Astrocyte of the spinal cord (primary cell): Measurements from ENCODE around the gene GPS2.

Experiments used
- DNase-seq: peaks from one replicate; pipeline ENCODE4 v3.0.0; 2011; ENCODE audit warnings: low read depth, low spot score
- H3K4me3 ChIP-seq: 2 replicates; pipeline ENCODE4 v1.5.1; 2011; ENCODE audit warnings: low read depth, mild to moderate bottlenecking, low read length, moderate library complexity
- CTCF ChIP-seq: IDR thresholded peaks from 2 replicates; pipeline ENCODE4 v1.5.1; 2012; ENCODE audit warnings: low read depth, mild to moderate bottlenecking, low read length, inconsistent platforms
- in situ Hi-C: cut with HindIII; loops from 2 replicates; pipeline ENCODE4 v1.10.0; 2017; ENCODE audit warnings: low sequenced_read_pairs

Gene GPS2

DNA sequence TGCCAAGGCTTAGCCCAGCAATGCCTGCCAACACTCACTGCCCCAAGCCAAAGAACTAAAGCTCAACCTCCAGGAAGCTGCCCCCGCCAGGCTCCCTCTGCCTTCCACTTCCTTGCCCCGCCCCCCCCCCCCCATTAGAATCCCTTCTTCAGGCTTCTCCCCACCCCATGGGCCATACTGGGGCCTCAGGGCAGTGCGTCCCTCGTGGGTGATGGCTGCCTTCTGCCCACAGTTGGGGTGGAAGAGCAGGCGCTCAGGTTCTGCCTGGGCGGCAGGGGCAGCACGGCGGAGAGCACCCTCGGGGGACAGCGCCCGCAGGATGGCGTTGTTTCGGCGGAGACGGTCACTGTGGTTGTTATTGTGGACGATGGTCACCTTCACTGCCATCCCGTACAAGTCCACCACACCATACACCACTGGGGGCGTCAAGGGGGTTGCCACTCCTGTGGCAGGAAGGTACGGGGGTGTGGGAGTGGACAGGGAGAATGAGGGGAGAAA is 9.9 kb upstream of the GPS2 start:
- in situ Hi-C loops, result no loop called here
- TF ChIP-seq CTCF, result no peak
- no peak for DNase-seq
- H3K4me3 ChIP-seq, result no peak overlapping the region

DNA sequence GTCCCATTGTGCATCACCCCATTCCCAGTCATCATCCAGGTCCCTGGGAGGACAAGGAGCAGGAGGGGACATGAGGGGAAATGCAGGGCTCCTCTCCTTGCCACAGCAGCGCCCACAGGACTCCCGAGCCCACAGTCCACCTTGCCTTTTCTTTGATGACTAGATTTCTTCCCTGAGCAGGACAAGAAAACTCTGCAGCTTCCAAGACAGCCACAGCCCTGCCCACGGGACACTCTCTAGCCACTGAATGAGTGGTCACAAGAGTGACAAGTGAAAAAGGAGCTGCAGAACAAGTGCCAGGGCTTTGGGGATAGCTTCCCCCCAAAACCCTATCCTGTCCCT is 9.2 kb upstream of the GPS2 start:
- H3K4me3 ChIP-seq, result no peak overlapping the region
- no peak for DNase-seq
- no peak for TF ChIP-seq CTCF
- in situ Hi-C loops, result no loop called here

- DNase-seq, result peak; percentile 38
- peak; percentile 95 for TF ChIP-seq CTCF
- in situ Hi-C loops, result no loop called here
- no peak overlapping the region for H3K4me3 ChIP-seq
These were observed 8.7 kb upstream of the GPS2 start for GRCh38 chr17:7323731-7324437.

GRCh38 chr17:7322520-7323194 is 7.5 kb upstream of the GPS2 start:
- in situ Hi-C loops, result no loop called here
- DNase-seq, result no peak
- H3K4me3 ChIP-seq, result no peak overlapping the region
- TF ChIP-seq CTCF, result no peak

DNA sequence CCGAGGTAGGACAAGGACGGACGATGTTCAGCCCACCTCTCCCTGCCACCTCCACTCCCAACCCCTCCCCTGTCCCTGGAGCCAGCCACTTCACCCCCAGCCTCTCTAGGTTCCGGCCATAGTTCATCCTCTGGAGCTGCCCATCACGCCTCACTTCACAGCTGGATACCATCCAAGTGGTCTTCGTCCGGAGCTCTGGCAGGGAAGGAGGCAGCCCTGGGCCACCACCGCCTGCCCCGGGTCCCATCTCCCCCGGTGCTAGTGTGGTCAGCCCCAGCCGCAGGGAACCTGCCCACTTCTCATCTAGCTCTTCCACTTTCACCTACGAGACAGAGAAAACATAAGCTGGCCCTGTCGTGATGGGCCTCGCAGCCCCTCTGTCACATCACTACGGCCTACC is 6.3 kb upstream of the GPS2 start:
- DNase-seq, result no peak
- in situ Hi-C loops, result no loop called here
- no peak overlapping the region for H3K4me3 ChIP-seq
- no peak for TF ChIP-seq CTCF

DNA sequence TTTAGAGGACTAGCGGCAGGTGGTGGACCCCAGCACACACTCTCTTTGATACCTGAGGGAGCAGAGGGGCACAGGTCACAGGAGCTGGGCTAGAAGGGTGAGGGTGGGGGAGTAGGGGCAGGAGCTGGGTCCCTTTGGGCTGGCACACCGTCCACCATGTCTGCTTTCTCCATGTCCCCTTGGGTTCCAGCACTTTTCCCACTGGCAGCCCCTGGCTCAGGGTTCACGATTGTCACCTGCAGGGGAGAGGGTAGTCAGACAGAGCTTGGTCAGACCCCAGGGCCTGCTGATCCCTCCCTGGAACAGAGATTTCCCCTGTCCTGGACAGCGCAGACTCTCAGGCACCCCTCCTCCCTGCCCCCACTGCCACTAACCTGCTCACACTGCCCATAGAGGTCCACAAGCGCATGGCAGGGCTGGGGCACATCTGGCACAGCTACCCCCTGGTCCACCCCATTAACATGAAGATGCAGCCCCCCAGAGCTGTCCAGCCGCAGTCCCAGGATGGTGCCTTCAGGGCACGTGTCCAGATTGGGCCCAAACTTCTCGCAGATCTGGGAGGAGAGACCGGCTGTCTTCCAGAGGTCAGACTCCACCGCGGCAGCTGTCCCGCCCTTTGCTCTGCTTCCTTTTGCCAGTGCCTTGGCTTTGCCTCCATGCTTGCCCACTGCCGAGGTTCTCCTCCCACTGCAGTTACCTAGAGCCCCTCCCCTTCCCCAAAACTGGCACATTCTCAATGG is 3.1 kb upstream of the GPS2 start:
- no peak overlapping the region for H3K4me3 ChIP-seq
- no peak for DNase-seq
- no peak for TF ChIP-seq CTCF
- in situ Hi-C loops, result no loop called here
